IPS DF 19.7 (cell line): ENCODE data around the gene PCYOX1L.

Experiments
- DNase-seq: peaks from one replicate; pipeline ENCODE4 v3.0.0-alpha.2; 2013; ENCODE audit warnings: low read depth, low spot score

PCYOX1L gene

GRCh38 chr5:149406979-149407306 is 49.1 kb downstream of the PCYOX1L start:
- no peak for DNase-seq

DNA sequence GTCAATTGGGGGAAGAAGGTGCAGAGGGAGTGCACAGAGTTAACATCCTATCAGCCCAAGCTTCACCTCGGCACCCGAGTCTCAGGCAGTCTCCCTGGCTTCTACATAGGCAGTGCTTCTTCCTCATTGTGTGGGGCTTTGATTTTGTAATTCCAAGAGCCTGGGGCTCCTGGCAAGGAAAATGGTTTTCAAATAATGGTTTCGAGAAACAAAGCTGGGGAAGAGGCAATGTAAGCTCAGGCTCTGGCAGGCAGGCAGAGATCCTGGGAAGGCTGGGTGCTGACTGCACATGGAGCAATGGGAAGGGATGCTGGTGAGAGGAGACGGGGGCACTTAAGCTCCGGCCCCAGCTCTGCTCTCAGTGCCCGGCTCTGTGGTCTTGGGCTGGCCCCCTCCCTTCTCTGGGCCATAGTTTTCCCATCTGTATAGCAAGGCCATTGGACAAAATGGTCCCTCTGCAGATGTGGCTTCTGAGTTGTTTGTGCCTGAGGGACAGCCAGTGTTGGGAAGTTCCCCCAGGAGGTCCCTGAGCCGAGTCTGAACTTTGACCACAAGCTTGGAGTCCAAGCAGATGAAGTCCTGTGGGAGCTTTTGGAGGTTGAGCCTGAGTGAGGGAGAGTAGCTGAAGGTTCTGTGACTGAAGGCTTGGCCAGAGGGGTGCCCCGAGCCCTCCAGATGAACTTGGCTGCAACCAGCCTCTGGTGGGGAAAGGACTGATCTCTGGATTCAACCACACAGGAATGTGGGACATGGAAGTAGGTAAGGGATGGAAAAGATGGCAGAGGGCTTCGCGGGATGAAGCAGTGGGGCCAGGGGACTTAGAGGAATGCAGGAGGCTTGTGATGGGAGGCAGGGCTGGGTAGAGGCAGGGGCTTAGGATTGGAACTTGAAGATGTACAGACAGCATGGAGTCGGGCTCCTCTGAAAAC is 49.7 kb downstream of the PCYOX1L start:
- no peak for DNase-seq

- no peak for DNase-seq
Measured at GRCh38 chr5:149408252-149409099, 50.6 kb downstream of the PCYOX1L start.

DNA sequence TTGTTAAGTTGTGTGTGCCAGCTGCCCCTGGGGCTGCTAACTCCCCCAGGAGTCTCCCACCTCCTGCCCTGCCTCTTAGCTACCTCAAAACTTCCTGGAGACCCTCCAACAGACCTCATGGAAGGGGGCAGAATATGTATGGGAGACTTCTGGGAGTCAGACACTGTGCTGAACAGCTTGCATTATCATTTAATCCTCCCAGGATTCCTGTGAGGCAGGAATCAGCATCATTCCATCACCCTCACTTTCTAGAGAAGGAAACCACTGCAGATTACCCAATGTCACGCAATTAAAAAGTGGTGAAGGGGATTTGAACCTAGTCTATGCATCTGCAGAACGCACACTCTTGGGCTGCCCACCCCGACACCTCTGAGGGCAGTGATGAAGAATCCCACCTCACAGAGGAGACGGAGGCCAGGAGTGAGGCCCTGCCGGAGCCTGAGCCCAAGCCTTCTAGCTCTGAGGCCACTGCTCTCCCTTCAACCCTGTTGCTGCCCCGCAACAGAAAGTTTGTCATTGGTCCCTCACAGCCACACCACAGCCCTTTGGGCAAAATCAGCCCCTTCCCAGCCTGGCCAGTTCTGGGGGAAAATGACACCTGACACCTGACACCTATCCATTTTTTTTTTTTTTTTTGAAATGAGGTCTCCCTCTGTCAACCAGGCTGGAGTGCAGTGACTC is 51.6 kb downstream of the PCYOX1L start:
- no peak for DNase-seq

GRCh38 chr5:149410071-149410470 is 52.2 kb downstream of the PCYOX1L start:
- DNase-seq, result no peak

DNA sequence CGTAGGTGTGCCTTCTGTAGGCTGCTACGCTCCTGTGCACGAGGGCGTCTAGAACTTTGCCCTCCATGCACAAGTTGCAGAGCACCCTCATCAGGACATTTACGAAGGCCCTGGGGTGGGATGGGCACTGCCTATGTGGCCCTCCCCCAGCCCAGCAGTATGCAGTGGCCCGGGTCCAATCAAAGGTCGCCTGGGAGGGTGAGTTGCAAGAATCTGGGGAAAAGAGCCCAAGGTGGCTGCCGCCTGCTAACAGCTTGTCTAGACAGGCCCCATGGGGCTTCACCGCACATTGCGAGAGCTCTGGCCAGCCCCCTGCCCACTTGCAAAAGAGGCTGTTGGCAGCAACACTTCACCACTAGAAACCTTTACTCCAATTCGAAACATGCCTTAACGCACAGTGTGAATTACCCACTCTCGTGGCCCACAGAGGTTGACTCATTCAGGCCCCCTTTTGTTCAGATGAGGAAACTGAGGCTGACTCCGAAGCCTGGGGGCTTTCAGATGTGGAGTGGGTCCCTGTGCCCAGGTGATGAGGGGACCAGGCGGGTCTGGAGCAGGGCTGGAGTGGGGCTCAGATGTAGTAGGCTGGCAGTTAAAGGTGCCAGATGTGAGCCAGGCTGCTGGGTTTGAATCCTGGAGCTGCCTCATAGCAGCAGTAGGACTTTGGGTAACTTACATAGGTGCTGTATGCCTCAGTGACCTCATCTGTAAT is 53.0 kb downstream of the PCYOX1L start:
- no peak for DNase-seq

- no peak for DNase-seq
Measured at GRCh38 chr5:149411738-149412519, 54.1 kb downstream of the PCYOX1L start.

- DNase-seq, result no peak
Measured at GRCh38 chr5:149412783-149413476, 55.1 kb downstream of the PCYOX1L start.

- DNase-seq, result no peak
Measured at GRCh38 chr5:149413477-149414210, 55.8 kb downstream of the PCYOX1L start.

DNA sequence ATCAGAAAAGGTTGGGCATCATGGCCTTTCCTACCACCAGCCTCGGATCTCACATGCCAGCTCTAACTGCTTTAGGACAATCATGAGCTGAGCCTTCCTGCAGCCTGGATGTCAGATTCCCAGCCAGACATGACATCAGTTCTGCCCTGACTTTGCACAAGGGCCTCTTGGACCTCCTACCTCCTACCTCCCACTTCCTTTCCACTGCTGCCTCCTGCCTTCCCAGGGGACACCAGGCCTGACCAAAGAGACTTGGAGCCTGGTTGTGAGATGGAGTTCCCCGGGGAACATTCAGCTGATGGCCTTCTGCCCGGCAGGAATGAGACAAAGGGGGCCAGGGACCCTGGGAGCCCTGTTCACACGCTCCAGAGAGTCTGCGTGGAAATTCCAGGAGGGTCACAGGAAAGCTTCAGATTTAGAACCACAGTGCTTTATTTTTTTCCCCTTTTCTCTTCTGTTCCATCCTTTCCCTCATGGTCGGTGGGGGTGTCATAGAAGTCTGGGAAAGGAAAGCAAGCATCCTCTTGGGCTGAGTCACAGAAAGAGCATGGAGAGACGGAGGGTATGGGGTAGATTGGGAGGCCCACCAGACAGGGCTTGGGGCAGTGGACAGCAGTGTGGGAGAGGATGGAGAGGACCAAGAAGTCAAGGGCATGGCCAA is 56.7 kb downstream of the PCYOX1L start:
- no peak for DNase-seq

DNA sequence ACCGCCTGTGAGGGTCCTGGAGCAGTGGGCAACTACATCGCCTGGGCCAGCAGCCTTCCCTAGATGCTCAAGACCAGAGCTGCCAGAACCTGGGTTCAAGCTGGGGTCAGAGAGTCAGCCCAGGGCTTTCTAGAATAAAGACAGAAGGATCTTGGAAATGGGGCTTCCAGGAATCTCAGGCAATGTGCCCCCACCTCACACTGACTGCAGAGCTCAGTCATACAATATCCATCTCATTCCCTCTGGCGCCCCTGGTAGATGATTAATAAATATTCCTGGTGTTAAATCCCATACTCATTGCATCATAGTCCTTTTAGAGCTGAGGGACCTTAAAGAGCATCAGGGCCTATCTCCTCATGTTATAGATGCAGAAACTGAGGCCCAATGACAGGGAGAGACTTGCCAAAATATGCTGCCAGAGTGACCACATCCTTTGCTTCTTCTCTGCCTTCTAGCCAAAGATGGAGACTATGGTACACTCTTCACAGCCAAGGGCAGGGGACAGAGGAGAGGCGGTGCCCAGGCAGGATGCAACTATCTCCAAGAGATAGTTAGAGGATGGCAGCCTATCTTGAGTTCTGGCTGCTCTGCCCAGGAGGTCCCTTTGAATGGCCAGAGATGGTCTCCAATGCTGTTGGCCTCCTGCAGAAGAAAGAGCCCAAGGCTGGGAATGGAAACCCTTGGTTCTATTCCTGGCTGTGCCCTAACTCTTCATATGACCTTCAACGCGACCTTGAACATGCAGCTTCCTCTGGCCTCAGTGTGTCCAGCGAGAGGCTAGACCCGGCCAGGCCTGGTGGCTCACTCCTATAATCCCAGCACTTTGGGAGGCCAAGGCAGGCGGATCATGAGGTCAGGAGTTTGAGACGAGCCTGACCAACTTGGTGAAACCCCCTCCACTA is 57.5 kb downstream of the PCYOX1L start:
- no peak for DNase-seq

- no peak for DNase-seq
Measured at GRCh38 chr5:149416987-149417710, 59.3 kb downstream of the PCYOX1L start.

DNA sequence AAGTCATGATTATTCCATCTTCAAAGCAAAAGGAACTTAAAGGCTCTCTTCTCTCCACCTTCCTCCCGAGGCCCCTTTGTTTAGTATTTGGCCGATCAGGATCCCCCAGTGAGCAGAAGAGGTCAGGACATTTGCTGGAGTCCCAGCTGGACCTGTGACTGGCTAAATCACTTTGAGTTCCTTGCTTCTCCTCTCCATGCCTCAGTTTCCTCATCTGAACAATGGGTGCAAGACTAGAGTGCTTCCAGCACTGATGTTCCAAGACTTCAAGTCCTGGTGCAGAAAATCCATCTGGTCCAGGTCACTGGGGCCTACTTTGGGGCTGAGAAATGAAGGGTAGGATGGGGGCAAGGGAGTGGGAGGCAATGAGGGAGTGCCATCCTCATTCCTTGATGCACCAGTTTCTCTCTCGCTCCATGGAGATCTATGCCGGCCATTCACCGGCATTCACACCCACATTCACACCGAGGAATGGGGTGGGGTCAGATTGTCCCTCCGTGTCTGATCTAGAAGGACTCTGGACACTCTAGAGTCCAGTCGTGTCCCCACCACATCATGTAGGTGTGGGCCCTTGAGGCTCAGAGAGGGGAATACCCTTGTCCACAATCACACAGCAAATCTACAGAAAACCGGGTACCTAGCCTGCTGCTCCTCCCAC is 60.0 kb downstream of the PCYOX1L start:
- no peak for DNase-seq

GRCh38 chr5:149418910-149419531 is 61.2 kb downstream of the PCYOX1L start:
- DNase-seq, result no peak
